NCI-H345 treated with DMSO at 0.1 percent for 48 hours (cell line): Measurements from ENCODE around the gene PHETA1.

ENCODE experiments used
- DNase-seq: peaks from one replicate; lab custom pipeline; 2025; ENCODE audit not compliant: unreplicated experiment; lab: John Stamatoyannopoulos, UW

Gene PHETA1

GRCh38 chr12:111368788-111369495 lies at the start of gene PHETA1:
Gene PHETA1 (minus strand): TSS chr12:111369095. CDS start chr12:111363427, 5,668 bp downstream.
- DNase-seq = peak; percentile 67

- DNase-seq = no peak
Measured at GRCh38 chr12:111418594-111418880, 49.6 kb upstream of the PHETA1 start.

- DNase-seq = no peak
Measured at GRCh38 chr12:111417784-111418593, 49.1 kb upstream of the PHETA1 start.

GRCh38 chr12:111417290-111417689 lies 48.4 kb upstream of the PHETA1 start:
- no peak for DNase-seq

- DNase-seq = no peak
Measured at GRCh38 chr12:111414711-111415252, 45.9 kb upstream of the PHETA1 start.

- DNase-seq = no peak
Measured at GRCh38 chr12:111413442-111414086, 44.7 kb upstream of the PHETA1 start.

- peak; percentile 5 for DNase-seq
Measured at GRCh38 chr12:111412830-111413441, 44.0 kb upstream of the PHETA1 start.

- peak; percentile 90 for DNase-seq
Measured at GRCh38 chr12:111412007-111412829, 43.3 kb upstream of the PHETA1 start.

- DNase-seq = no peak
Measured at GRCh38 chr12:111411185-111411764, 42.4 kb upstream of the PHETA1 start.

GRCh38 chr12:111410431-111411184 lies 41.7 kb upstream of the PHETA1 start:
- DNase-seq = no peak

- no peak for DNase-seq
Measured at GRCh38 chr12:111409780-111410430, 41.0 kb upstream of the PHETA1 start.

GRCh38 chr12:111409403-111409779 lies 40.5 kb upstream of the PHETA1 start:
- no peak for DNase-seq

- no peak for DNase-seq
Measured at GRCh38 chr12:111408686-111409402, 39.9 kb upstream of the PHETA1 start.

- no peak for DNase-seq
Measured at GRCh38 chr12:111408116-111408440, 39.2 kb upstream of the PHETA1 start.

- DNase-seq = no peak
Measured at GRCh38 chr12:111407377-111408115, 38.7 kb upstream of the PHETA1 start.

GRCh38 chr12:111406474-111407376 lies 37.8 kb upstream of the PHETA1 start:
- DNase-seq = no peak
